HK-2 (cell line): ENCODE results near the gene IL17RB.

Experiments
- DNase-seq: peaks from one replicate; pipeline ENCODE4 v3.0.0-alpha.2; 2018; ENCODE audit not compliant: unreplicated experiment

IL17RB gene

GRCh38 chr3:53830944-53831343, 15.4 kb upstream of the IL17RB start:
- no peak for DNase-seq

GRCh38 chr3:53833053-53833645, 13.2 kb upstream of the IL17RB start:
- no peak for DNase-seq

- no peak for DNase-seq
Measured at GRCh38 chr3:53833700-53834099, 12.7 kb upstream of the IL17RB start.

GRCh38 chr3:53834429-53835095, 11.8 kb upstream of the IL17RB start:
- DNase-seq, result no peak

- DNase-seq, result no peak
Measured at GRCh38 chr3:53835257-53835656, 11.1 kb upstream of the IL17RB start.

GRCh38 chr3:53836084-53836872, 10.1 kb upstream of the IL17RB start:
- DNase-seq, result no peak

- DNase-seq, result no peak
Measured at GRCh38 chr3:53837331-53837730, 9.0 kb upstream of the IL17RB start.

- no peak for DNase-seq
Measured at GRCh38 chr3:53841296-53841695, 5.1 kb upstream of the IL17RB start.

GRCh38 chr3:53842436-53843194, 3.8 kb upstream of the IL17RB start:
- DNase-seq, result no peak

- DNase-seq, result no peak
Measured at GRCh38 chr3:53843195-53844177, 2.9 kb upstream of the IL17RB start.

GRCh38 chr3:53844262-53845102, 1.9 kb upstream of the IL17RB start:
- peak; percentile 5 for DNase-seq

- DNase-seq, result peak; percentile 38
Measured at GRCh38 chr3:53845103-53845880, 1.1 kb upstream of the IL17RB start.

- DNase-seq, result no peak
Measured at GRCh38 chr3:53845881-53846133, 561 bp upstream of the IL17RB start.

GRCh38 chr3:53846851-53847155, 435 bp downstream of the IL17RB start:
- no peak for DNase-seq

- no peak for DNase-seq
Measured at GRCh38 chr3:53849916-53850315, 3.5 kb downstream of the IL17RB start.

GRCh38 chr3:53850895-53851294, 4.5 kb downstream of the IL17RB start:
- no peak for DNase-seq

- no peak for DNase-seq
Measured at GRCh38 chr3:53856964-53857363, 10.6 kb downstream of the IL17RB start.

- no peak for DNase-seq
Measured at GRCh38 chr3:53858096-53858741, 11.9 kb downstream of the IL17RB start.

- DNase-seq, result no peak
Measured at GRCh38 chr3:53859178-53859577, 12.8 kb downstream of the IL17RB start.
